H1 (cell line): ENCODE measurements around the gene PXN.

Experiments used
- CEBPB ChIP-seq: IDR thresholded peaks from 2 replicates; pipeline ENCODE4 v1.6.1; 2012; ENCODE audit warnings: low read depth, low read length
- EZH2 ChIP-seq: fragments of 200-600 bp; sonication (generic); IDR thresholded peaks from 2 replicates; pipeline ENCODE4 v1.7.1; 2012; ENCODE audit warnings: low read depth, mild to moderate bottlenecking, moderate library complexity, low read length, inconsistent platforms; ENCODE audit not compliant: severe bottlenecking
- POLR2A ChIP-seq, 2 experiments: IDR thresholded peaks; 1 replicate in 1 of 2; 2 replicates in 1 of 2; pipeline ENCODE4 v1.6.1; 2011; ENCODE audit warnings: low read depth in 2 of 2, low read length in 2 of 2, mild to moderate bottlenecking in 2 of 2; ENCODE audit errors: control extremely low read depth in 1 of 2
- SUZ12 ChIP-seq: fragments of 200-600 bp; sonication (generic); IDR thresholded peaks from 2 replicates; pipeline ENCODE4 v1.6.1; 2012; ENCODE audit warnings: mild to moderate bottlenecking, inconsistent platforms, low read length, moderate library complexity, mixed read lengths
- YY1 ChIP-seq: IDR thresholded peaks from 2 replicates; pipeline ENCODE4 v1.6.1; 2011; ENCODE audit warnings: low read depth, mild to moderate bottlenecking, low read length

DNA sequence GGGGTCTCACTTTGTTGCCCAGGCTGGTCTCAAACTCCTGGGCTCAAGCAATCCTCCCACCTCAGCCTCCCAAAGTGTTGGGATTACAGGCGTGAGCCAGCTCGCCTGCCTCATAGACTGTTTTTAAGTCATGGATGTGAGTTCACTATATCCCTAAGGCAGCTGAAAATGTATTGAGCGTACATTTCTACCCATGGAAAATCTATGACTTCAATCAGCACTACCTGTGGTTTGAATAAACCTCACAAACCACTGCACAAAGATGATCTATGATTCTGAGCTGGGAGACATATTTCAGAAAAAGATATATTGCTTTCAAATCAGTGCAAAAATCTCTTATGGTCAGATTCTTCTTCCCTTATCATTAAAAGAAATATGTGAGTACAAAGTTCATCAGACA, 93.5 kb downstream of the PXN start:
- no peak for TF ChIP-seq YY1
- TF ChIP-seq EZH2 = no peak
- no peak for TF ChIP-seq POLR2A (IDR thresholded peaks at IDR 0.05; ENCODE audit: control extremely low read depth in 1 of 2, low read depth in 2 of 2, low read length in 2 of 2)
- TF ChIP-seq CEBPB = no peak
- TF ChIP-seq SUZ12 = no peak
